SK-N-SH (cell line): Measurements from ENCODE around the gene CTNNA3. TPM values are rescaled to one million over a fixed set of nuclear protein-coding genes. Genes with fewer than 3 reads are reported as not detected.

ENCODE experiments used
- CTCF ChIA-PET: fragments of 300-600, 350-600 bp; formaldehyde crosslinking; extraction: SDS; loops from one replicate; lab custom pipeline; 2021; lab: Yijun Ruan, JAX
- POLR2A ChIA-PET: fragments of 350-600 bp; sonication (Branson Sonifier 250); formaldehyde crosslinking; extraction: SDS; loops from one replicate; lab custom pipeline; 2020; ENCODE audit warnings: antibody characterized with exemption, inconsistent platforms; lab: Yijun Ruan, JAX
- DNase-seq: peaks from one replicate; pipeline ENCODE4 v3.0.0; 2012
- H2AFZ ChIP-seq: fragments of 200-600 bp; sonication (generic); 2 replicates; pipeline ENCODE4 v1.8.1; 2016; ENCODE audit warnings: antibody characterized with exemption, mild to moderate bottlenecking, low read depth
- H3F3A ChIP-seq: fragments of 200-600 bp; sonication (generic); replicated peaks from 2 replicates; pipeline ENCODE3; 2016; ENCODE audit warnings: antibody characterized with exemption, mild to moderate bottlenecking; ENCODE audit not compliant: insufficient read depth
- H3K27ac ChIP-seq, 2 experiments: fragments of 200-500 bp in 1 of 2; fragments of 200-600 bp in 1 of 2; sonication (Bioruptor generic) in 1 of 2; sonication (generic), shearing (Covaris generic) in 1 of 2; 2 replicates each; pipeline versions ENCODE4 v1.5.1 to v1.6.1; 2014 to 2016; ENCODE audit warnings: low read depth in 2 of 2, inconsistent platforms in 1 of 2, low read length in 1 of 2, mild to moderate bottlenecking in 1 of 2, mixed read lengths in 1 of 2
- H3K27me3 ChIP-seq: fragments of 200-600 bp; sonication (generic), shearing (Covaris generic); 2 replicates; pipeline ENCODE4 v1.6.1; 2016; ENCODE audit warnings: mixed run types; ENCODE audit not compliant: insufficient read depth
- H3K36me3 ChIP-seq, 2 experiments: fragments of 200-500 bp in 1 of 2; fragments of 200-600 bp in 1 of 2; sonication (Bioruptor generic) in 1 of 2; sonication (generic) in 1 of 2; replicated peaks in 1 of 2; 2 replicates each; pipeline versions ENCODE3 to v1.5.1; 2014 to 2016; ENCODE audit warnings: low read length in 1 of 2, mild to moderate bottlenecking in 1 of 2; ENCODE audit not compliant: insufficient read depth in 2 of 2, control insufficient read depth in 1 of 2
- H3K4me1 ChIP-seq, 2 experiments: fragments of 200-500 bp in 1 of 2; fragments of 200-600 bp in 1 of 2; sonication (Bioruptor generic) in 1 of 2; sonication (generic), shearing (Covaris generic) in 1 of 2; 2 replicates each; pipeline versions ENCODE4 v1.5.1 to v1.6.1; 2014 to 2016; ENCODE audit warnings: low read depth in 1 of 2, low read length in 1 of 2, mixed run types in 1 of 2; ENCODE audit not compliant: insufficient read depth in 2 of 2, control insufficient read depth in 1 of 2
- H3K4me2 ChIP-seq: fragments of 200-600 bp; sonication (generic), shearing (Covaris generic); 2 replicates; pipeline ENCODE4 v1.6.1; 2017; ENCODE audit warnings: mixed run types
- H3K4me3 ChIP-seq, 2 experiments: fragments of 200-500 bp in 1 of 2; fragments of 200-600 bp in 1 of 2; sonication (Bioruptor generic) in 1 of 2; sonication (generic), shearing (Covaris generic) in 1 of 2; 2 replicates each; pipeline versions ENCODE4 v1.5.1 to v1.8.1; 2014 to 2016; ENCODE audit warnings: low read depth in 2 of 2, inconsistent platforms in 1 of 2, low read length in 1 of 2, mild to moderate bottlenecking in 1 of 2, mixed read lengths in 1 of 2, moderate library complexity in 1 of 2
- H3K79me2 ChIP-seq: fragments of 200-600 bp; sonication (generic); 2 replicates; pipeline ENCODE4 v1.8.1; 2017; ENCODE audit warnings: mild to moderate bottlenecking; ENCODE audit not compliant: insufficient read depth
- H3K9ac ChIP-seq: fragments of 200-600 bp; sonication (generic); 2 replicates; pipeline ENCODE4 v1.6.1; 2017; ENCODE audit warnings: mixed run types
- H3K9me2 ChIP-seq: fragments of 200-600 bp; sonication (generic); 2 replicates; pipeline ENCODE4 v1.6.1; 2017; ENCODE audit warnings: mixed run types
- H3K9me3 ChIP-seq: fragments of 200-600 bp; sonication (generic); 2 replicates; pipeline ENCODE4 v1.6.1; 2017; ENCODE audit warnings: mixed run types, mild to moderate bottlenecking, moderate library complexity
- H4K20me1 ChIP-seq: fragments of 200-600 bp; sonication (generic); 2 replicates; pipeline ENCODE4 v1.6.1; 2017; ENCODE audit warnings: mild to moderate bottlenecking, mixed run types; ENCODE audit not compliant: insufficient read depth
- CHD2 ChIP-seq: fragments of 150-350 bp; IDR thresholded peaks from 2 replicates; pipeline ENCODE4 v1.6.1; 2018; ENCODE audit warnings: low read length; ENCODE audit not compliant: partially characterized antibody
- EZH2phosphoT487 ChIP-seq: fragments of 200-600 bp; sonication (generic); IDR thresholded peaks from 2 replicates; pipeline ENCODE4 v1.6.1; 2017; ENCODE audit warnings: low read depth, mixed run types, mild to moderate bottlenecking, antibody characterized with exemption, moderate library complexity, borderline replicate concordance
- FOXM1 ChIP-seq: IDR thresholded peaks from 2 replicates; pipeline ENCODE4 v1.4.0; 2012; ENCODE audit warnings: low read depth, mild to moderate bottlenecking
- GABPA ChIP-seq: IDR thresholded peaks from 2 replicates; pipeline ENCODE4 v1.4.0; 2012; ENCODE audit warnings: low read depth, mild to moderate bottlenecking
- GATA2 ChIP-seq: sonication (generic); formaldehyde crosslinking; IDR thresholded peaks from 2 replicates; pipeline ENCODE4 v1.5.0; 2020; ENCODE audit warnings: mild to moderate bottlenecking, missing genetic modification reagents
- MEF2A ChIP-seq: IDR thresholded peaks from 2 replicates; pipeline ENCODE4 v1.4.0; 2012; ENCODE audit warnings: low read depth, borderline replicate concordance
- NFIC ChIP-seq: IDR thresholded peaks from 2 replicates; pipeline ENCODE4 v1.4.0; 2012; ENCODE audit warnings: borderline replicate concordance
- POLR2AphosphoS5 ChIP-seq: IDR thresholded peaks from 2 replicates; pipeline ENCODE4 v1.6.1; 2012; ENCODE audit warnings: low read depth, low read length
- RAD21 ChIP-seq: IDR thresholded peaks from 2 replicates; pipeline ENCODE4 v1.6.1; 2012; ENCODE audit warnings: mild to moderate bottlenecking, low read length
- RCOR1 ChIP-seq: fragments of 150-350 bp; IDR thresholded peaks from 2 replicates; pipeline ENCODE4 v1.6.1; 2017; ENCODE audit warnings: antibody characterized with exemption, low read length
- RXRA ChIP-seq: IDR thresholded peaks from 2 replicates; pipeline ENCODE4 v1.4.0; 2012; ENCODE audit warnings: low read depth, mild to moderate bottlenecking, borderline replicate concordance
- SMC3 ChIP-seq: IDR thresholded peaks from 2 replicates; pipeline ENCODE4 v1.6.1; 2012; ENCODE audit warnings: low read depth, low read length, improper control_type of control experiment
- TCF12 ChIP-seq: IDR thresholded peaks from 2 replicates; pipeline ENCODE4 v1.4.0; 2012
- WGBS: methylation state at CpG from one replicate; pipeline ENCODE4 v1.1.6; 2017; ENCODE audit warnings: low lambda C conversion rate; 5-methylcytosine and 5-hydroxymethylcytosine counted together
- polyA plus RNA-seq, 3 experiments: library from polyadenylated mRNA; depleted of rRNA; stranded (reverse); fragments of >200 nt; gene quantifications; 2 replicates each; pipeline ENCODE4 v1.2.3, GENCODE V29; 2012
- TF ChIP-seq, protein P1 (sequence below): IDR thresholded peaks from 2 replicates; pipeline ENCODE4 v1.6.1; 2012; ENCODE audit warnings: mild to moderate bottlenecking, low read depth, low read length, moderate library complexity
- TF ChIP-seq, protein P2 (sequence below): fragments of 200-600 bp; sonication (generic); IDR thresholded peaks from 2 replicates; pipeline ENCODE4 v1.6.1; 2017; ENCODE audit warnings: antibody characterized with exemption, mild to moderate bottlenecking, moderate library complexity
- TF ChIP-seq, protein P3 (sequence below): IDR thresholded peaks from 2 replicates; pipeline ENCODE4 v1.4.0; 2012; ENCODE audit warnings: low read depth, borderline replicate concordance
- TF ChIP-seq, protein P4 (sequence below): fragments of 150-350 bp; IDR thresholded peaks from 2 replicates; pipeline ENCODE4 v1.6.1; 2017; ENCODE audit warnings: antibody characterized with exemption, low read length, low read depth, borderline replicate concordance
- TF ChIP-seq, protein P5 (sequence below): IDR thresholded peaks from 2 replicates; pipeline ENCODE4 v1.4.0; 2012; ENCODE audit warnings: low read depth

Gene CTNNA3
- polyA plus RNA-seq, 1 of the 3 experiments (the other 2 are of a cell fraction): not detected

DNA sequence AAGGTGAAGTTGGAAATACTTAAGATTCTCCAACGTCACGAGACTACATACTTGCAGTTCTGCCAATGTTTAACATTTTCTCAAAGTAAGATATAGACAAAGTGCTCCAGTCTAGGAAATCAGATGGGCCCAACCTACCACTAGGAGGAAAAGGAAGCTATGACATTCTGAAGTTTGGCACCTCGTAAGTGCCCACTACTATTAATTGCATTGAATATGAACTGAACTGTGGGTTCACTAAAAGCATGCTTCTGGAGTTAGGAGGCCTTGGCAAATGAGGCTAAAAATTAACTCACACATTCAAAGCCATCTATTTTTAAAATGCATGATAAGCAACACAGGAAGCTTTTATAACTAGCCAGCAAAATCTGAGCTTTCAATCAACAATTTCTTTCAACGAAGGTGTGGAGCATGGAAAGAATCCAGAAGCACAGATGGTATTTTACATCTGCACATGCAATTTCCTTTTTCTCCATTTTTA is 620.5 kb downstream of the CTNNA3 start:
- Histone ChIP-seq H4K20me1 (no peaks in the 10 kb centered on the region), H3K9ac (no peak overlapping the region), H3K9me3 (no peaks in the 10 kb centered on the region), H3K27me3 (peaks cover 10% of the 10 kb centered on the region; the same call in 1 of the 2 replicates), H3K9me2 (no peaks in the 10 kb centered on the region), H3K4me1 (no peaks in the 10 kb centered on the region), H3K36me3 (no peaks in the 10 kb centered on the region), H3F3A (no peaks in the 10 kb centered on the region), H3K4me2 (no peak overlapping the region), H2AFZ (no peak overlapping the region), H3K79me2 (no peaks in the 10 kb centered on the region), H3K27ac (no peak overlapping the region), H3K4me3 (no peak overlapping the region)
- TF ChIP-seq RAD21 (no peak), GABPA (no peak), RXRA (no peak), TCF12 (no peak), NFIC (no peak), CHD2 (no peak), EZH2phosphoT487 (no peak), POLR2AphosphoS5 (no peak), GATA2 (CRISPR knock-in tag) (no peak), RCOR1 (no peak), SMC3 (no peak), MEF2A (no peak), FOXM1 (no peak)
- TF ChIP-seq, protein P1, sequence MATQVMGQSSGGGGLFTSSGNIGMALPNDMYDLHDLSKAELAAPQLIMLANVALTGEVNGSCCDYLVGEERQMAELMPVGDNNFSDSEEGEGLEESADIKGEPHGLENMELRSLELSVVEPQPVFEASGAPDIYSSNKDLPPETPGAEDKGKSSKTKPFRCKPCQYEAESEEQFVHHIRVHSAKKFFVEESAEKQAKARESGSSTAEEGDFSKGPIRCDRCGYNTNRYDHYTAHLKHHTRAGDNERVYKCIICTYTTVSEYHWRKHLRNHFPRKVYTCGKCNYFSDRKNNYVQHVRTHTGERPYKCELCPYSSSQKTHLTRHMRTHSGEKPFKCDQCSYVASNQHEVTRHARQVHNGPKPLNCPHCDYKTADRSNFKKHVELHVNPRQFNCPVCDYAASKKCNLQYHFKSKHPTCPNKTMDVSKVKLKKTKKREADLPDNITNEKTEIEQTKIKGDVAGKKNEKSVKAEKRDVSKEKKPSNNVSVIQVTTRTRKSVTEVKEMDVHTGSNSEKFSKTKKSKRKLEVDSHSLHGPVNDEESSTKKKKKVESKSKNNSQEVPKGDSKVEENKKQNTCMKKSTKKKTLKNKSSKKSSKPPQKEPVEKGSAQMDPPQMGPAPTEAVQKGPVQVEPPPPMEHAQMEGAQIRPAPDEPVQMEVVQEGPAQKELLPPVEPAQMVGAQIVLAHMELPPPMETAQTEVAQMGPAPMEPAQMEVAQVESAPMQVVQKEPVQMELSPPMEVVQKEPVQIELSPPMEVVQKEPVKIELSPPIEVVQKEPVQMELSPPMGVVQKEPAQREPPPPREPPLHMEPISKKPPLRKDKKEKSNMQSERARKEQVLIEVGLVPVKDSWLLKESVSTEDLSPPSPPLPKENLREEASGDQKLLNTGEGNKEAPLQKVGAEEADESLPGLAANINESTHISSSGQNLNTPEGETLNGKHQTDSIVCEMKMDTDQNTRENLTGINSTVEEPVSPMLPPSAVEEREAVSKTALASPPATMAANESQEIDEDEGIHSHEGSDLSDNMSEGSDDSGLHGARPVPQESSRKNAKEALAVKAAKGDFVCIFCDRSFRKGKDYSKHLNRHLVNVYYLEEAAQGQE: no peak
- TF ChIP-seq, protein P2, sequence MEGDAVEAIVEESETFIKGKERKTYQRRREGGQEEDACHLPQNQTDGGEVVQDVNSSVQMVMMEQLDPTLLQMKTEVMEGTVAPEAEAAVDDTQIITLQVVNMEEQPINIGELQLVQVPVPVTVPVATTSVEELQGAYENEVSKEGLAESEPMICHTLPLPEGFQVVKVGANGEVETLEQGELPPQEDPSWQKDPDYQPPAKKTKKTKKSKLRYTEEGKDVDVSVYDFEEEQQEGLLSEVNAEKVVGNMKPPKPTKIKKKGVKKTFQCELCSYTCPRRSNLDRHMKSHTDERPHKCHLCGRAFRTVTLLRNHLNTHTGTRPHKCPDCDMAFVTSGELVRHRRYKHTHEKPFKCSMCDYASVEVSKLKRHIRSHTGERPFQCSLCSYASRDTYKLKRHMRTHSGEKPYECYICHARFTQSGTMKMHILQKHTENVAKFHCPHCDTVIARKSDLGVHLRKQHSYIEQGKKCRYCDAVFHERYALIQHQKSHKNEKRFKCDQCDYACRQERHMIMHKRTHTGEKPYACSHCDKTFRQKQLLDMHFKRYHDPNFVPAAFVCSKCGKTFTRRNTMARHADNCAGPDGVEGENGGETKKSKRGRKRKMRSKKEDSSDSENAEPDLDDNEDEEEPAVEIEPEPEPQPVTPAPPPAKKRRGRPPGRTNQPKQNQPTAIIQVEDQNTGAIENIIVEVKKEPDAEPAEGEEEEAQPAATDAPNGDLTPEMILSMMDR: no peak
- TF ChIP-seq, protein P3, sequence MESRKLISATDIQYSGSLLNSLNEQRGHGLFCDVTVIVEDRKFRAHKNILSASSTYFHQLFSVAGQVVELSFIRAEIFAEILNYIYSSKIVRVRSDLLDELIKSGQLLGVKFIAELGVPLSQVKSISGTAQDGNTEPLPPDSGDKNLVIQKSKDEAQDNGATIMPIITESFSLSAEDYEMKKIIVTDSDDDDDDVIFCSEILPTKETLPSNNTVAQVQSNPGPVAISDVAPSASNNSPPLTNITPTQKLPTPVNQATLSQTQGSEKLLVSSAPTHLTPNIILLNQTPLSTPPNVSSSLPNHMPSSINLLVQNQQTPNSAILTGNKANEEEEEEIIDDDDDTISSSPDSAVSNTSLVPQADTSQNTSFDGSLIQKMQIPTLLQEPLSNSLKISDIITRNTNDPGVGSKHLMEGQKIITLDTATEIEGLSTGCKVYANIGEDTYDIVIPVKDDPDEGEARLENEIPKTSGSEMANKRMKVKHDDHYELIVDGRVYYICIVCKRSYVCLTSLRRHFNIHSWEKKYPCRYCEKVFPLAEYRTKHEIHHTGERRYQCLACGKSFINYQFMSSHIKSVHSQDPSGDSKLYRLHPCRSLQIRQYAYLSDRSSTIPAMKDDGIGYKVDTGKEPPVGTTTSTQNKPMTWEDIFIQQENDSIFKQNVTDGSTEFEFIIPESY: no peak
- TF ChIP-seq, protein P4, sequence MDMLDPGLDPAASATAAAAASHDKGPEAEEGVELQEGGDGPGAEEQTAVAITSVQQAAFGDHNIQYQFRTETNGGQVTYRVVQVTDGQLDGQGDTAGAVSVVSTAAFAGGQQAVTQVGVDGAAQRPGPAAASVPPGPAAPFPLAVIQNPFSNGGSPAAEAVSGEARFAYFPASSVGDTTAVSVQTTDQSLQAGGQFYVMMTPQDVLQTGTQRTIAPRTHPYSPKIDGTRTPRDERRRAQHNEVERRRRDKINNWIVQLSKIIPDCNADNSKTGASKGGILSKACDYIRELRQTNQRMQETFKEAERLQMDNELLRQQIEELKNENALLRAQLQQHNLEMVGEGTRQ: no peak
- TF ChIP-seq, protein P5, sequence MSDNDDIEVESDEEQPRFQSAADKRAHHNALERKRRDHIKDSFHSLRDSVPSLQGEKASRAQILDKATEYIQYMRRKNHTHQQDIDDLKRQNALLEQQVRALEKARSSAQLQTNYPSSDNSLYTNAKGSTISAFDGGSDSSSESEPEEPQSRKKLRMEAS: no peak
- ChIA-PET POLR2A (no interaction called here), CTCF (no interaction called here)
- 1% methylated on average over 4 of the region's 4 CpGs for WGBS
- no peak for DNase-seq
